SW480 (cell line): ENCODE results near the gene CABLES1.
"Not testable (repeated sequence)": the region's sequence is repeated elsewhere in the genome, so short reads cannot be mapped to it uniquely, and the experiment has no call there.

ENCODE experiments used
- DNase-seq: peaks from one replicate; pipeline ENCODE4 v3.0.0-alpha.2; 2016; ENCODE audit warnings: low spot score

Gene CABLES1

DNA sequence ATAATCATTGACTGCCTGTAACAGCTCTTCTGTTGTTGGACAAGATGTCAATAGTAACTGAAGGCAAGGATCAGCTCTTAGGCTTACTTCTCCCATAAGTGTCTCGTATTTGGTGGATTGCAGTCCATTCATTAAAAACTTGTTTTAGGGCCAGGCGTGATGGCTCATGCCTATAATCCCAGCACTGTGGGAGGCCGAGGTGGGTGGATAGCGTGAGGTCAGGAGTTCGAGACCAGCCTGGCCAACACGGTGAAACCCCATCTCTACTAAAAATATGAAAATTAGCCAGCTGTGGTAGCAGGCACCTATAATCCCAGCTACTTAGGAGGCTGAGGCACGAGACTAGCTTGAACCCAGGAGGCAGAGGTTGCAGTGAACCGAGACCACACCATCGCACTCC lies 26.1 kb upstream of the CABLES1 start:
- not testable (repeated sequence) for DNase-seq

GRCh38 chr18:23113576-23113975 lies 21.7 kb upstream of the CABLES1 start:
- DNase-seq, result no peak

DNA sequence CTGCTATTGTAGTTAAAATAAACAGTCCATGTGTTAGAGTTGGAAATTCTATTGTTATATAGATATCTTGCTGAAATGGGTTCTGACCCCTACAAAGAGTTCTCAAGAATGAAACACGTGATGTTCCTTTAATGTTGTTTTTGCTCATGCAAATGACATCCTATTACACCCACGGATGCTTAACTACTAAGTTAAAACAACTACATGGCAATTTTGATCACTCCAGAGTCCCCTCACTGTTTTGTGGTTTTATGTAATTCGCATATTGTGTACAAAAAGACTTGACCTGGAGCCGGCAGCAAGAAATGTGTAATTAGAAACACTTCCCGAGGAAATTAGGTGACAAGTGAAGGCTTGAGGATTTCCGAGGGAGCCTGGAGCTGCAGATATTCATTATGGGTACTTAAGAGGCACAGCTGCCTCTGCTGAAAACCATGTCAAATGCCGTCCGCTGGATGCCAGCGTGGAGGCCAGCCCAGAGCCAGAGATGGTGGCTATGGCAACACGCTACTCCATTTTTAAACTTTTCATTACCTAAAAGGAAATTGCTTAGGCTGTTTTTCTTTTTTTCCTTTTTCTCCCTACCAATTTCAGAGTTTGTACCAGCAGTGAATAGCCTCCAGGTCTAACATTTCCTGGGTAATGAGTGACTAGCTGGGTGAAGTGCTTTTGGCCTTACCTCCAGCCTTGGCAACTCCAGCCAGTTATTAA lies 21.0 kb upstream of the CABLES1 start:
- no peak for DNase-seq

GRCh38 chr18:23114911-23115310 lies 20.4 kb upstream of the CABLES1 start:
- no peak for DNase-seq

DNA sequence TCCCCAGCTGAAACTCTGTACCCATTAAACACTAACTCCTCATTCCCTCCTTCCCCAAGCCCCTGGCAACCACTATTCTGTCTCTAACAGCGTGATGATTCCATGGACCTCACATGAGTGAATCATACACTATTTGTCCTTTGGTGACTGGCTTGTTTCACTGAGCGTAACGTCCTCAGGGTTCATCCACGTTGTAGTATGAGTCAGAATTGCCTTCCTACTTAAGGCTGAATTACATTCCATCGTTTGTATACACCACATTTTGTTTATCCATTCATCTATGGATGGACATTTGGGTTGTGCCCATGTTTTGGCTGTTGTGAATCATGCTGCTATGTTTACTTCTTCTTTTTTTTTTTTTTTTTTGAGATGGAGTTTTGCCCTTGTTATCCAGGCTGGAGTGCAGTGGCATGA lies 19.6 kb upstream of the CABLES1 start:
- DNase-seq, result peak; percentile 93

DNA sequence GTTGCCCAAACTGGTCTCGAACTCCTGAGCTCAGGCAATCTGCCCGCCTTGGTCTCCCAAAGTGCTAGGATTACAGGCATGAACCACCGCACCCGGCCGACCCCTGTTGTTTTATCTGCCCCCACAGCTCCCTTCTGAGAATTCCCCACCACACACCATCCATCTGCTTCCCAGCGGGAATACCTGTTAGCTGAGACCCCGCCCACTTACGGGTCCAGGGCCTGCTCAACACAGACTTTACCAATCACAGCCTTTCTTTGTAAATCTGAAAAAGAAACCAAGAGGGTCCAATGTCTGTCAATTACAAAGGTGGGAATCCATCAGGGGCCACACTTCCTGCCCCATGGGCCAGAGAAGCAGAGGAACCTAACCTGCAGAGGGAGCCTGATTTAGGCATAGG lies 14.2 kb upstream of the CABLES1 start:
- no peak for DNase-seq

DNA sequence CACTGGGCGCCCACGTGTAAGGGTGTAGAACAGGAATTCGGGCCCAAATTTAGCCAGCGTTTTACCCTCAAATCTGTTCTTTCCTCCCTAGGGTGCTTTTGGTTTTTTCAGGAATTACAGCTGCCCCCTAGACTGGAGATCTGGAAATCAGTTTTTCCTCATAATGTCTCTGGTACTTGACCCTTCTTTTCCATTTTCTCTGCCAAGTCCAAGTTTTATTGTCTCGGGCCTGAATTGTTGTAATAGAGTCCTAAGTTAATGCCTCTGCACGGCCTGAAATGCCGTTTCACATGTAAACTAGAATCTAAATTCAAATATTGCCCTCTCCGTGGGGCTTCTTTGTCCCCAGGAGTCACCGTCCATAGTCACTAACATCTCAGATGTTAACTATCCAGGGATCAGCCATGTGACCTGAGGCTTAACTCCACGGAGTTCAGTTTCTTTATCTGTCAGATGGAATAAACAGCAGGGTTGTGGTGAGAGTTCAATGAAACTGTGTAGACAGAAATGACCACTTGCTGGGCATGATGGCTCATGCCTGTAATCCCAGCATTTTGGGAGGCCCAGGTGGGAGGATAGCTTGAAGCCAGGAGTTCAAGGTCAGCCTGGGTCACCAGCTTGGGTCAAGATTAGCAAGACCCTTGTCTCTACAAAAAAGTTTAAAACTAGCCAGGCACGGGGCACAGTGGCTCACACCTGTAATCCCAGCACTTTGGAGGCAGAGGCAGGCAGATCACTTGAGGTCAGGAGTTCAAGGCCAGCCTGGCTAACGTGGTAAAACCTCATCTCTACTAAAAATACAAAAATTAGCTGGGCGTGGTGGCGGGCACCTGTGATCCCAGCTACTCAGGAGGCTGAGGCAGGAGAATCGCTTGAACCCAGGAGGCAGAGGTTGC lies 12.7 kb upstream of the CABLES1 start:
- DNase-seq, result no peak

- no peak for DNase-seq
Observed at GRCh38 chr18:23126376-23127056, 8.8 kb upstream of the CABLES1 start.

GRCh38 chr18:23127090-23127489 lies 8.2 kb upstream of the CABLES1 start:
- DNase-seq, result no peak

DNA sequence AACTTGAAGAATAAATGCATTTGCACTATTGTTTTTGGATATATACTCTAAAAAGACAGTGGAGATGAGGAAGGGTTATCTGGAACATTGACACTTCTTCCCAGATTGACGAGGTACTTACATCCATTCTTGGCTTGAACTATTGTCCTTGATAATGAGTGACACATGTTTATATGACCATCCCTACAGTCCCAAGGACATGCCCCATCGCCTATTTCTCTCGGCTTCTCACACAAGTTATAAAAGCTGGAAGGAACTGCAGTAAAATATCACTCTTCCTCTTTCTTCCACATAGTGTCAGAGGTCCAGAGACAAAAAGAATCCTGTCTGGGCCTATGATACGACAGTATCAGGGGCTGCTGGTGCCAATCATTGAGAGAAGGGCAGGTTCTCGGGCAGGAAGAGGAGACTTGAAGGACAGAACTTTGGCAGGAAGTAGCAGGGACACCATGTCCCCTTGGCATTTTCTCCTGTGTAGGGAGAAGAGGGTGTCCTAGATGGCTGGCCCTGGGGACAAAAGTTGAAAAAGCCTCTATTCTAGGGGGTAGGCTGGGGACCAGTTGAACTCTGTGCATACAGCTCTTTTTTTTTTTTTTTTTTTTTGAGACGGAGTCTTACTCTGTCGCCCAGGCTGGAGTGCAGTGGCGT lies 5.8 kb upstream of the CABLES1 start:
- DNase-seq, result no peak

GRCh38 chr18:23131693-23132319 lies 3.5 kb upstream of the CABLES1 start:
- peak; percentile 61 for DNase-seq

DNA sequence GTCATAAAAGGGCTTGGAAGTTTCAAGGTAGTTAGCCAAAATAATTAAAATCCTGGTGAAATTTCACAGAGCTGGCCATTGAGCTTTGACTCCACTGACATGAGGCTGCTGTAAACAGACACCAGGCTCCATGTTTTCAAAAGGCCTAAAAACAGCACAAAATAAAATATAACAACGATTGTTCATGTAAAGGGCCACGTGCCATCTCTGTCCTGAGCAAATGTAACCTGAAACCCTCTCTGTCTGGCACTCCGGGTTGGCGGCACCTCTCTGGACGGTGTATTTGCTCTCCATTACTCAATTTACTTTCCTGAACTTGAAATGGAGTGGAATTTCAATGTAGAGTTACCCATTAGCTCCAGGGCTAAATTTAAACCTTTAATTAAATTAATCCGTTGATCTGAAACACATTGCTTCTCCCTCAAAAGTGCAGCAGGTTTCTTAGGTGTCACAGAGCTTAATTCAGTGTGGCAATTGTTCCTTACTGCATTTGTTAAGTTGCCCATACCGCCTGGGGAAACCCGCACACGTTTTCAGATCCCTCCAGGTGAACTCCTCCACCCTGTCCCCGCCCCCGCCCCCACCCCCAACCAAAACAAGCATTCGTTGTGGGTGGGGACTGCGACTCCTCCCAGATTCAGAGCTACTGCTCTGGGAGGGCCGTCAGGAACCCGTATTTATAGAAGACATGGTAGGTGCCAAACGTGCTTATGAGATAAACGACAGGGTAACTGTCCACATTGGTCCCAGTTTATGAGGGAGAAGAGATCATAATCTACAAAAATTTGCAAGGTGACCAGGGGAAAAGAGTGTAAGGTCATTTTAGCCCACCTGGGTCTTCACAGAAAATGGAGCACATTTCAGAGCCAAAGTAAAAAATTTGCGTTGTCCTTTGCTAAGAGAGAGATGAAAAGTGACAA lies 1.2 kb upstream of the CABLES1 start:
- DNase-seq, result peak; percentile 87

DNA sequence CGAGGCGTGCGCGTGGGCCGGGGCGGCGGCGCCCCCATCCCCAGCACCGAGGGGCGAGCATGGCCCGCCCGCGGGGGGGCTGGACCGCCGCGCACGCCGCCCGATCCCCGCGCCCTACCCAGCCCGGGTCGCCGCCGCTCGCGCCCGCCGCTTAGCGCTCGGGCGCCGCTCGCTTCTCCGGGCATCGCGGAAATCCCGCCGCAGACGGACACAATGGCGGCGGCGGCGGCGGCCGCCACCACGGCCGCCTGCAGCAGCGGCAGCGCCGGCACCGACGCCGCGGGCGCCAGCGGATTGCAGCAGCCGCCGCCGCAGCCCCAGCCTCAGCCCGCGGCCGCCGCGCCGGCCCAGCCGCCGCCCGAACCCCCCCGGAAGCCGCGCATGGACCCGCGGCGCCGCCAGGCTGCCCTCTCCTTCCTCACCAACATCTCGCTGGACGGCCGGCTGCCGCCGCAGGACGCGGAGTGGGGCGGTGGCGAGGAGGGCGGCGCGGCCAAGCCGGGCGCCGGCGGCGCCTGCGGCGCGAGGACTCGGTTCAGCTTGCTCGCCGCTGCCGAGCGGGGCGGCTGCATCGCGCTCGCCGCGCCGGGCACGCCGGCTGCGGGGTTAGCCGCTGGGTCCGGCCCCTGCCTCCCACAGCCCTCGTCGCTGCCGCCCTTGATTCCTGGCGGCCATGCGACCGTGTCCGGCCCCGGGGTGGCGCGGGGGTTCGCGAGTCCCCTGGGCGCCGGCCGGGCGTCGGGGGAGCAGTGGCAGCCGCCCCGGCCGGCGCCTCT lies 453 bp downstream of the CABLES1 start:
- DNase-seq, result peak; percentile 41

GRCh38 chr18:23136326-23137096 lies 1.2 kb downstream of the CABLES1 start:
- peak; percentile 22 for DNase-seq

- peak; percentile 54 for DNase-seq
Observed at GRCh38 chr18:23137097-23137635, 1.9 kb downstream of the CABLES1 start.

- DNase-seq, result peak; percentile 24
Observed at GRCh38 chr18:23137788-23138216, 2.5 kb downstream of the CABLES1 start.

DNA sequence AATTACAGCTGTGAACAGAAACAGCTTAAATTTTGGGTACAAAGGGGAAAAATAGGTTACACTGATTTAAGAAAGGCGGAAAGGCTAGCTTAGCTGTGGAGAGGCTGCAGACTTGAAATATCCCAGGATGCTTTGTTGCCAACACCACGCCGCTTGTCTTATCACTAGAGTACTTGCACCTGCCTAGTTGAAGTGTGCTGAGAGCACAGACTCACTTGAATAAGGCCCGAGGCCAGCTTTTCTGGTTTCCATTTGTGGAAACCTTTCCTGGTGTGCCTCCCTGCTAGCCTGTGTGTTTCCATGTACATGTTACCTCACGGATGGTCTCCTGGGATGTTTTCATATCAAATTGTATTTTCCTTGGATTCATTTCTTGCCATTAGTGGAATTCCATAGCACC lies 3.2 kb downstream of the CABLES1 start:
- DNase-seq, result no peak

DNA sequence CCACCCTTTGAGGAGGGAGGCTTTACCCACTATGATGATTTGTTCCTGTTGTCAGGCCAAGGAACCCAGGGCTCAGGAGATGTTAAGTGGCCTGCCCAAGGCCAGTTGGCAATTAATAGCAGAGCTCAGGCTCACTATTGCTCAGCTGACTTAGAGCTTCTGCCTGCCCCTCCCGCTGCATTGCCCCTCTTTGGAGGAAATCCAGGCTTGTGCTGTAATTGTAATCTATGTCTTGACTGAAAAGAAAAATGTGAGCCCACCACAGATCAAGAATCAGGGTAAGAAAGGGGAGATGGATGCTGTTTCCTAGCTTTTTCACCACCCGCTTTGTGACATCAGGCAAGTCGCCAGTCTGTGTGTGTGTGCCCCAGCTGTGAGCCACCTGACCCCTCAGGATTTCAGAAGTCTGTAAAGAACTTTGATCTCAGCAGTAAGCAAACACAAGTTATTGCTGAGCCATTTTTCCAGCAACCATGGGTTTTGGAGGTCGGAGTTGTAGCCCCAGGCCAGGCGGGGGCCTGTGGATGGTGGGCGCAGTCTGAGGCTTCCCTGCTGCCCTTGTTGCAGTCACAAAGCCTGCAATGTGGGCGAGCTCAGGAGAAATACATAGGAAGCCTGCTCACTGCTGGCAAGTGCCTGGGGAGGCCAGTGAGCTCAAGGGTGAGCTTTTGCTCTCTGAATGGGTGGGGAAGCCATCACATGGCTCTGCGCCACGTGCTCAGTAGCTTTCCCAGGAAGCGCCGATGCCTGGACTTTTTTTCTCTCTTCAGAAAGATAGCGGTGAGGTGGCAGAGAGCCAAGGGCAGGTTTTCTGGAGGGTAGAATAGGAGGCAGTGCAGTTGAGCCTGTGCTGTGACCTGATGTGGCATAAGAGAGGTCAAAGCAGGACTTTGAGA lies 6.1 kb downstream of the CABLES1 start:
- peak; percentile 27 for DNase-seq
